Activated T-cell treated with anti-CD3 and anti-CD28 coated beads, Interleukin-2, amount 50 U/mL, for 24 hours (primary cell): ENCODE measurements around the gene ATP2C2.

Experiments
- DNase-seq: peaks from one replicate; pipeline ENCODE4 v3.0.0-alpha.2; 2020
- H3K27ac Mint-ChIP-seq: 2 replicates; pipeline ENCODE4 v1.8.0; 2020; ENCODE audit warnings: mild to moderate bottlenecking, mixed read lengths
- H3K27me3 Mint-ChIP-seq: 2 replicates; pipeline ENCODE4 v1.8.0; 2020; ENCODE audit warnings: mixed read lengths
- H3K36me3 Mint-ChIP-seq: 2 replicates; pipeline ENCODE4 v1.8.0; 2020; ENCODE audit warnings: low read depth, mixed read lengths
- H3K4me1 Mint-ChIP-seq: 2 replicates; pipeline ENCODE4 v1.8.0; 2020; ENCODE audit warnings: low read depth, mixed read lengths
- H3K4me3 Mint-ChIP-seq: 2 replicates; pipeline ENCODE4 v1.8.0; 2020; ENCODE audit warnings: mild to moderate bottlenecking, moderate library complexity, mixed read lengths
- H3K9me3 Mint-ChIP-seq: 2 replicates; pipeline ENCODE4 v1.8.0; 2020; ENCODE audit warnings: mixed read lengths

The ATP2C2 gene

GRCh38 chr16:84461413-84462295 lies 93.3 kb downstream of the ATP2C2 start:
- Mint-ChIP-seq H3K4me1 (no peaks in the 10 kb centered on the region), H3K27ac (peak overlapping the region; percentile 13), H3K36me3 (peaks cover 14% of the 10 kb centered on the region), H3K4me3 (no peak overlapping the region), H3K27me3 (no peaks in the 10 kb centered on the region), H3K9me3 (peaks cover 3% of the 10 kb centered on the region)
- DNase-seq = peak; percentile 15

GRCh38 chr16:84462296-84463210 lies 94.2 kb downstream of the ATP2C2 start:
- DNase-seq = peak; percentile 11
- Mint-ChIP-seq H3K27ac (no peak overlapping the region), H3K36me3 (peaks cover 23% of the 10 kb centered on the region), H3K4me3 (no peak overlapping the region), H3K27me3 (no peaks in the 10 kb centered on the region), H3K9me3 (peaks cover 5% of the 10 kb centered on the region), H3K4me1 (no peaks in the 10 kb centered on the region)

DNA sequence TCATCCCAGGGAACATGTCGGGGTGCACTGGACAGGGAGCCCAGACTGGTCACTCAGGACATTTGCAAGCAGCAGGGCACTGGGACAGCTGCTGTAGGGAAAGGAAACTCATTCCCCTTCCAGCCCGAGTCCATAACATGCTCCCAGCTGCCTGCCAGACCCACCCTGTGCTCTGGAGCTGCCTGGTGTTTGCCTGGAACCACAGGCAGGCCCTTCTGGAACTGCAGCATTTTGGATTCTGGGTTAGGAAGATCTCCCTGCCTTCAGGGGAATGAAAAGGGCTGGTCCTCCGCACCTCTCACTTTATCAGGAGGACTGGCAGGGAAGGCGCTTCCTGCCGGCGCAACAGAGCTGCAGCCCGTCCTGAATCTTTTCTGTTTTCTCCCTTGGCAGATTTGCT lies 94.9 kb downstream of the ATP2C2 start:
- H3K4me1 Mint-ChIP-seq = no peaks in the 10 kb centered on the region
- DNase-seq = peak; percentile 15
- peaks cover 24% of the 10 kb centered on the region for H3K36me3 Mint-ChIP-seq
- no peak overlapping the region for H3K4me3 Mint-ChIP-seq
- H3K9me3 Mint-ChIP-seq = peaks cover 5% of the 10 kb centered on the region
- no peaks in the 10 kb centered on the region for H3K27me3 Mint-ChIP-seq
- no peak overlapping the region for H3K27ac Mint-ChIP-seq

- Mint-ChIP-seq H3K4me3 (no peak overlapping the region), H3K27me3 (no peaks in the 10 kb centered on the region), H3K27ac (no peak overlapping the region), H3K4me1 (no peaks in the 10 kb centered on the region), H3K9me3 (peaks cover 5% of the 10 kb centered on the region), H3K36me3 (peaks cover 24% of the 10 kb centered on the region)
- DNase-seq = peak; percentile 2
These were observed 95.8 kb downstream of the ATP2C2 start for GRCh38 chr16:84464116-84464515.

- peaks cover 5% of the 10 kb centered on the region for H3K9me3 Mint-ChIP-seq
- H3K27ac Mint-ChIP-seq = no peak overlapping the region
- peaks cover 24% of the 10 kb centered on the region for H3K36me3 Mint-ChIP-seq
- DNase-seq = no peak
- no peak overlapping the region for H3K4me3 Mint-ChIP-seq
- H3K27me3 Mint-ChIP-seq = no peaks in the 10 kb centered on the region
- H3K4me1 Mint-ChIP-seq = no peaks in the 10 kb centered on the region
These were observed 96.8 kb downstream of the ATP2C2 start for GRCh38 chr16:84465154-84465553.

GRCh38 chr16:84466692-84467091 lies 98.4 kb downstream of the ATP2C2 start:
- Mint-ChIP-seq H3K4me1 (no peaks in the 10 kb centered on the region), H3K9me3 (peaks cover 6% of the 10 kb centered on the region), H3K36me3 (peaks cover 23% of the 10 kb centered on the region), H3K27ac (no peak overlapping the region), H3K4me3 (no peak overlapping the region), H3K27me3 (no peaks in the 10 kb centered on the region)
- no peak for DNase-seq

DNA sequence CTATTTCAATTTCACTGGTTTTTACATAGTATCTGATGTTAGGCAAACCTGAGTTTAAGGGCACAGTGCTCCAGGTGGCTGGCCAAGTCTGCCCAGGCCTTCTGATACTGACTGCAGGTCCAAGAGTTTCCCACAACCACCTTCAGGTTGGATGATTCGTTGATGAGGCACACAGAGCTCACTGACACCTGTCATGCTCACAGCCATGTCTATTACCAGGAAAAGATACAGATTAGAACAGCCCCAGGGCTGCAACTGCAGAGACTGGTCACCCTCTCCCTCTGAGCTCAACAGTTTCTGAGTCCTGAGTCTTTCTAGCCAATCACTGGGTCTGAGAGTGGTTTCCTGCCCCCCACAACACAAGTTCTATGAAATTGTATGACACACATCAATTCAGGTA lies 98.9 kb downstream of the ATP2C2 start:
- Mint-ChIP-seq H3K4me3 (no peak overlapping the region), H3K27ac (no peak overlapping the region), H3K9me3 (peaks cover 10% of the 10 kb centered on the region), H3K4me1 (no peaks in the 10 kb centered on the region), H3K27me3 (no peaks in the 10 kb centered on the region), H3K36me3 (peaks cover 26% of the 10 kb centered on the region)
- no peak for DNase-seq

DNA sequence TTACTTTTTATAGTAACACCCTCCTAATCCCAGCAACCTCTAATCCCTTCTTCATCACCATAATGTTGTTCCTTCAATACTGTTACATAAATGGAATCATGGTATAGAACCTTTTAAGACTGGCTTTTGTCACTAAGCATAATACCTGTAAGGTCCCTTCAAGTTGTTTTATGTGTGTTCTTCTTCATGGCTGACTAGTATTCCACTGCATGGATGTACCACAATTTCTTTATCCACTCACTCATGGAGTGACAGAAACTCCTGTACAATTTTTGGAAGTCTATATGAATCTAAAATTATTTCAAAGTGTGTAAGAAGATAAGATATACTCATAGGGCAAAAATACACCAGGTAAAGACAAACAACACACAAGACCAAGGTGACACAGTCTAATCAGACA lies 99.4 kb downstream of the ATP2C2 start:
- H3K36me3 Mint-ChIP-seq = peaks cover 26% of the 10 kb centered on the region
- no peak for DNase-seq
- no peaks in the 10 kb centered on the region for H3K27me3 Mint-ChIP-seq
- no peaks in the 10 kb centered on the region for H3K4me1 Mint-ChIP-seq
- H3K27ac Mint-ChIP-seq = no peak overlapping the region
- H3K4me3 Mint-ChIP-seq = no peak overlapping the region
- peaks cover 10% of the 10 kb centered on the region for H3K9me3 Mint-ChIP-seq

- H3K36me3 Mint-ChIP-seq = peaks cover 24% of the 10 kb centered on the region
- no peak overlapping the region for H3K4me3 Mint-ChIP-seq
- peak; percentile 6 for DNase-seq
- no peaks in the 10 kb centered on the region for H3K27me3 Mint-ChIP-seq
- peaks cover 8% of the 10 kb centered on the region for H3K9me3 Mint-ChIP-seq
- no peak overlapping the region for H3K27ac Mint-ChIP-seq
- peaks cover 7% of the 10 kb centered on the region for H3K4me1 Mint-ChIP-seq
These were observed 103.0 kb downstream of the ATP2C2 start for GRCh38 chr16:84471316-84471715.

DNA sequence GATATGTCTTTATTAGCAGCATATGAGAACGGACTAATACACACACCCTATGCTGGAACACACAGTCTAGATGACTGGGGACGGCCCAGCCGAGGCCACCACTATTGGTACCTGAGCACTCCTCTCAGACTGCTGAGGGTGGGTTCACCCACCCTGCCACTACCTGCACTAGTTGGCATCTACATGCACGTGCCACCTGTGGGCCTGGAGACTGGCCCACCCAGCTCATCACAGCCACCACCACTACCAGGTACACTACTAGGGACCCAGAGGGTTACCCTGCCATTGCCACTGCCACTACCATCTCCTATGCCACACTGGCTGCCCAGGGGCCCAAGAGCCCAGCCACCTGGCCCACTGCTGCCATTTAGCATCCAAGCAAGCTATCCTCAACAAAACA lies 103.6 kb downstream of the ATP2C2 start:
- H3K9me3 Mint-ChIP-seq = peaks cover 7% of the 10 kb centered on the region

GRCh38 chr16:84475643-84476240 lies 107.4 kb downstream of the ATP2C2 start:
- peaks cover 5% of the 10 kb centered on the region for H3K9me3 Mint-ChIP-seq
- peaks cover 14% of the 10 kb centered on the region for H3K36me3 Mint-ChIP-seq
- H3K27me3 Mint-ChIP-seq = no peaks in the 10 kb centered on the region
- H3K27ac Mint-ChIP-seq = no peak overlapping the region
- H3K4me1 Mint-ChIP-seq = peaks cover 14% of the 10 kb centered on the region
- DNase-seq = peak; percentile 3
- no peak overlapping the region for H3K4me3 Mint-ChIP-seq

More for the DNA sequence above, 103.6 kb downstream of the ATP2C2 start:
- peak; percentile 19 for DNase-seq
- H3K36me3 Mint-ChIP-seq = peaks cover 17% of the 10 kb centered on the region
- H3K27ac Mint-ChIP-seq = no peak overlapping the region
- H3K4me3 Mint-ChIP-seq = no peak overlapping the region
- H3K4me1 Mint-ChIP-seq = peaks cover 7% of the 10 kb centered on the region
- no peaks in the 10 kb centered on the region for H3K27me3 Mint-ChIP-seq

DNA sequence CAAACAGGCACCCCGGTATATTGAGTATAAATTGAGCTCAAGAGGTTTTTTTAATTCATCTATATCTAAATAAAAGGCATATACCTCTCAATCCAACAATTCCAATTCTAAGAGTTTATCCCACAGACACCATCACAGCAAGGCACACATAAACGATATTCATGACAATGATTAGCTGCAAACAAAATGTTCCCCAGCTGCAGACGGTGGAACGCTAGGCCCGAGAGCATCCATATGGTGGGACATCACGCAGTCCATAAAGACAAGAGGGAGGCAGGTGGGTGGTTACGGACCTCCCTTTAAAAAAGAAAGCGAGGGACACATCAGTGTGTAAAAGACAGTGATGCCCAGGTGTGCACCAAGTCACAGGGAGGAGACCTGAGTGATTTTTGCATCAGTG lies 108.1 kb downstream of the ATP2C2 start:
- no peak overlapping the region for H3K4me3 Mint-ChIP-seq
- H3K9me3 Mint-ChIP-seq = peaks cover 5% of the 10 kb centered on the region
- peak; percentile 5 for DNase-seq
- H3K4me1 Mint-ChIP-seq = peaks cover 14% of the 10 kb centered on the region
- H3K36me3 Mint-ChIP-seq = peaks cover 11% of the 10 kb centered on the region
- no peak overlapping the region for H3K27ac Mint-ChIP-seq
- no peaks in the 10 kb centered on the region for H3K27me3 Mint-ChIP-seq

DNA sequence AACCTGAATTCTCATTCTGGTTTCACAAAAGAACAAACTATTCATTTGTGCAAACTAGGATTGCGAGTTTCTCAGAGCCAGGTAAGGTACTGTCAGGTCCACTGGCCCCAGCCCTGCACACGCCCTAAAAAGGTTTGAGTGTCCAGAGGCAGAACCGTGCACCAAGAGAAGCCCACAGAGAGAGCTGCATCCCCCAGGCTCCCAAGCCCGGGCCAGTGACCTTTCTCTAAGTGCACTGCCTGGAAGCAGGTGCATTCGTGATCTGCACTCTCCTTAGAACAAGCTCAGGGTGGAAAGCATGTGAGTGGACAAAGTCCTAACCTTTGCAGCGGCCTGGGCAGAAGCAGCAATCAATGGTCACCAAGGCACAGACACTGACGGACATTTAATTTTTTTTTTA lies 109.3 kb downstream of the ATP2C2 start:
- H3K36me3 Mint-ChIP-seq = peaks cover 6% of the 10 kb centered on the region
- H3K27me3 Mint-ChIP-seq = no peaks in the 10 kb centered on the region
- H3K27ac Mint-ChIP-seq = no peak overlapping the region
- H3K9me3 Mint-ChIP-seq = no peaks in the 10 kb centered on the region
- peaks cover 14% of the 10 kb centered on the region for H3K4me1 Mint-ChIP-seq
- no peak overlapping the region for H3K4me3 Mint-ChIP-seq
- DNase-seq = no peak

DNA sequence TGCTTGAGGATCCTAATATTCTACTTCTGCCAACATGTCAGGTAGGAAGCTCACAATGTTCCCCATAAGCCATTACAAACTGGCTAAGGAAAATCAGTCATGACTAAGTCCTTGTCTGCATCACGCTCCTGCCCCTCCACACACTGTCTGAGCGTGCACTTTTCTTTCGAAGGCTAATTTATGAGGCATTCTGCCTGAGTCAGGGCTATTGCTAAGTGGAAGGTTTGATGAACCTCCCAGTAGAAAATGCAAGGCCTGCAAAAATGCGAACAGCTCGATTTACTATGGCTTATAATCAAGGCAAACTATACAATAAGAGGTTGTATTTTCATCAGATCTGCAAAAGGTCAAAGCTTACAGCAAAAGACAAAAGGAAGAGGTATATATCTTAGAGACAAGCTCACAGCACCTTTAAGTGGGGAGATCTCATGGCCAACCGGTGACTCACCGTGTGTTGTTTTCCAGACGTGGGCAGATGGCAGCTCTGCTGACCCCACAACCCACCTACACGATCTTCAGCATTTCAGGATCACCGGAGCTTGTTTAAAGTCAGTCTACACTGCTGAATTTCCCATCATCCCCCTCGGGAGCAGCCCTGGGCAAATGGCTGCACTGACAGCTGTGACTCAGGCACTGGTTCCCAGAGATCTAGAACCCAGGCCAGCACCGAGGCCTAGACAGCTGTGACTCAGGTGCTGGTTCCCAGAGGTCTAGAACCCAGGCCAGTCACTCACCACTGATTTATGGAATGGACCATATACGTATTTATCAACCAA lies 110.0 kb downstream of the ATP2C2 start:
- DNase-seq = peak; percentile 30
- Mint-ChIP-seq H3K27ac (no peak overlapping the region), H3K36me3 (peaks cover 3% of the 10 kb centered on the region)

More for the DNA sequence above, 110.0 kb downstream of the ATP2C2 start:
- H3K4me1 Mint-ChIP-seq = peaks cover 14% of the 10 kb centered on the region
- no peak overlapping the region for H3K4me3 Mint-ChIP-seq
- H3K9me3 Mint-ChIP-seq = no peaks in the 10 kb centered on the region
- H3K27me3 Mint-ChIP-seq = no peaks in the 10 kb centered on the region
